H54 (cell line): ENCODE results near the gene VLDLR.
A peak's percentile ranks its signal among the peaks of the same experiment; 100 is the strongest.

Experiments
- DNase-seq: peaks from one replicate; pipeline ENCODE4 v3.0.0; 2011; ENCODE audit warnings: low spot score, mixed read lengths; ENCODE audit not compliant: insufficient read length
- FAIRE-seq: peaks from 3 replicates; lab custom pipeline; 2011; peaks lifted over from hg19 to GRCh38; lab: Jason Lieb, UNC
- POLR2A ChIP-seq: IDR thresholded peaks from 2 replicates; pipeline ENCODE4 v1.6.1; 2011; ENCODE audit warnings: low read depth, mild to moderate bottlenecking, low read length

The VLDLR gene

GRCh38 chr9:2608276-2608675, 13.3 kb upstream of the VLDLR start:
- FAIRE-seq, result no peak
- no peak for DNase-seq
- no peak for TF ChIP-seq POLR2A

- no peak for DNase-seq
- no peak for TF ChIP-seq POLR2A
- FAIRE-seq, result peak; percentile 11
Observed at GRCh38 chr9:2610985-2611384, 10.6 kb upstream of the VLDLR start.

GRCh38 chr9:2611961-2612360, 9.6 kb upstream of the VLDLR start:
- no peak for DNase-seq
- no peak for TF ChIP-seq POLR2A
- no peak for FAIRE-seq

GRCh38 chr9:2613730-2614271, 7.8 kb upstream of the VLDLR start:
- FAIRE-seq, result no peak
- no peak for DNase-seq
- no peak for TF ChIP-seq POLR2A

GRCh38 chr9:2615497-2615896, 6.1 kb upstream of the VLDLR start:
- no peak for TF ChIP-seq POLR2A
- FAIRE-seq (no peak), DNase-seq (no peak)

- FAIRE-seq (no peak), DNase-seq (no peak)
- TF ChIP-seq POLR2A, result no peak
Observed at GRCh38 chr9:2616692-2617377, 4.8 kb upstream of the VLDLR start.

GRCh38 chr9:2618289-2618688, 3.3 kb upstream of the VLDLR start:
- no peak for TF ChIP-seq POLR2A
- no peak for DNase-seq
- no peak for FAIRE-seq

GRCh38 chr9:2620919-2621721, 467 bp upstream of the VLDLR start:
- DNase-seq (peak; percentile 79), FAIRE-seq (peak; percentile 78)
- TF ChIP-seq POLR2A, result no peak

GRCh38 chr9:2622461-2623287, 1.1 kb downstream of the VLDLR start:
- DNase-seq, result peak; percentile 30
- TF ChIP-seq POLR2A, result no peak
- FAIRE-seq, result no peak

- FAIRE-seq (no peak), DNase-seq (no peak)
- no peak for TF ChIP-seq POLR2A
Observed at GRCh38 chr9:2623288-2624050, 1.9 kb downstream of the VLDLR start.

- DNase-seq (no peak), FAIRE-seq (no peak)
- no peak for TF ChIP-seq POLR2A
Observed at GRCh38 chr9:2624051-2624682, 2.6 kb downstream of the VLDLR start.

GRCh38 chr9:2625427-2625826, 3.8 kb downstream of the VLDLR start:
- DNase-seq (no peak), FAIRE-seq (no peak)
- no peak for TF ChIP-seq POLR2A
